ENCODE data around the gene RABGAP1L.

Gene RABGAP1L

GRCh38 chr1:174696026-174696821, 536.9 kb downstream of the RABGAP1L start:
- Histone ChIP-seq H3K4me3 (ENCODE audit: low read length) (no peak overlapping the region), H3K9me3 (ENCODE audit: insufficient read depth, low read length) (no peaks in the 10 kb centered on the region), H3K4me1 (ENCODE audit: low read length) (no peaks in the 10 kb centered on the region), H2AFZ (ENCODE audit: low read depth, low read length) (no peak overlapping the region), H3K36me3 (replicated peaks; ENCODE audit: low read depth, low read length) (no peaks in the 10 kb centered on the region), H4K20me1 (ENCODE audit: insufficient read depth, low read length) (no peaks in the 10 kb centered on the region), H3K79me2 (ENCODE audit: low read length) (no peaks in the 10 kb centered on the region), H3K4me2 (ENCODE audit: low read length) (no peak overlapping the region), H3K9ac (ENCODE audit: low read length) (no peak overlapping the region), H3K27me3 (ENCODE audit: low read depth, low read length) (no peaks in the 10 kb centered on the region), H3K27ac (ENCODE audit: low read length) (no peak overlapping the region)
- TF ChIP-seq, protein P1, sequence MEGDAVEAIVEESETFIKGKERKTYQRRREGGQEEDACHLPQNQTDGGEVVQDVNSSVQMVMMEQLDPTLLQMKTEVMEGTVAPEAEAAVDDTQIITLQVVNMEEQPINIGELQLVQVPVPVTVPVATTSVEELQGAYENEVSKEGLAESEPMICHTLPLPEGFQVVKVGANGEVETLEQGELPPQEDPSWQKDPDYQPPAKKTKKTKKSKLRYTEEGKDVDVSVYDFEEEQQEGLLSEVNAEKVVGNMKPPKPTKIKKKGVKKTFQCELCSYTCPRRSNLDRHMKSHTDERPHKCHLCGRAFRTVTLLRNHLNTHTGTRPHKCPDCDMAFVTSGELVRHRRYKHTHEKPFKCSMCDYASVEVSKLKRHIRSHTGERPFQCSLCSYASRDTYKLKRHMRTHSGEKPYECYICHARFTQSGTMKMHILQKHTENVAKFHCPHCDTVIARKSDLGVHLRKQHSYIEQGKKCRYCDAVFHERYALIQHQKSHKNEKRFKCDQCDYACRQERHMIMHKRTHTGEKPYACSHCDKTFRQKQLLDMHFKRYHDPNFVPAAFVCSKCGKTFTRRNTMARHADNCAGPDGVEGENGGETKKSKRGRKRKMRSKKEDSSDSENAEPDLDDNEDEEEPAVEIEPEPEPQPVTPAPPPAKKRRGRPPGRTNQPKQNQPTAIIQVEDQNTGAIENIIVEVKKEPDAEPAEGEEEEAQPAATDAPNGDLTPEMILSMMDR (IDR thresholded peaks at IDR 0.05; ENCODE audit: low read depth, low read length), result no peak
- TF ChIP-seq EZH2phosphoT487 (IDR thresholded peaks at IDR 0.05; ENCODE audit: low read depth), result no peak

DNA sequence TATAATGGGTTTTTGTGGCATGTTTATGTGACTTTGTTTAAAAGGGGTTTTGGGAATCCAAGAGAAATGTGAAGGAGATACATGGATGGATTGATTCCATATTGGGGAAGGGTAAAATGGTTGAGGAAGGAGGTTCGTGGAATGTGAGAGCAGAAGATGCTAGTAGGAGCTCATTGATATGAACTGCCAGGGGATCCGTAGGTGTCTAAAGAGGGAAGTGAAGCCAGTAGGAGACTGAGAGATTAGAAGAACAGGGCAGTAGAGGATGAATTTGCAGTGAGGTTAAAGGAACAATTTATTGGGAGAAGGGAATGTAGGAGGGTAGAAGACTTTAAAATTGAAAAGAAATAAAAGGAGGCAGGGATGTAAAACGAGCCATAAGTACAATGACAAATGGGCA, 541.0 kb downstream of the RABGAP1L start:
- Histone ChIP-seq H3K4me2 (ENCODE audit: low read length) (no peak overlapping the region), H3K4me3 (ENCODE audit: low read length) (no peak overlapping the region), H3K9ac (ENCODE audit: low read length) (no peak overlapping the region), H4K20me1 (ENCODE audit: insufficient read depth, low read length) (no peaks in the 10 kb centered on the region), H3K36me3 (replicated peaks; ENCODE audit: low read depth, low read length) (no peaks in the 10 kb centered on the region), H3K27me3 (ENCODE audit: low read depth, low read length) (no peaks in the 10 kb centered on the region), H2AFZ (ENCODE audit: low read depth, low read length) (no peak overlapping the region), H3K79me2 (ENCODE audit: low read length) (no peaks in the 10 kb centered on the region), H3K27ac (ENCODE audit: low read length) (no peak overlapping the region), H3K4me1 (ENCODE audit: low read length) (no peaks in the 10 kb centered on the region), H3K9me3 (ENCODE audit: insufficient read depth, low read length) (no peaks in the 10 kb centered on the region)
- TF ChIP-seq, protein P1 (IDR thresholded peaks at IDR 0.05; ENCODE audit: low read depth, low read length), result no peak

DNA sequence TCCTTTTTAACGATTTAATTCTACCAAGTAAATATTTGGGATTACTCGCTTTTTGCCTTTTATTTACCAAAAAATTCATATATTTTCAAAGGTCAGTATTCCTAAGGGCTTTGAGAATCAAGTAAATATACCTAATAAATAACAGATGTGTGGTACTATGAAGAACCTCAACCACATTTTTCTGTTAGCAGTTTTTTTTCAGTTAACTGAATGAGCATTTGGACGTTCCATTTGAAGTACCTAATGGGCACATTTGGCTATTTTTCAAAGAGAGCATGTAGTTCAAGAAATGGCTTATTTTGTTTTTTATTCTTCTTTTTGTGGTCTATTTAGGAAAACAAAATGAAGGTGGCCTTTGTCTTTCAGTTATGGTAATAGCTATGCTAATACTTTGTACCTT, 541.5 kb downstream of the RABGAP1L start:
- no peaks in the 10 kb centered on the region for H4K20me1 ChIP-seq (ENCODE audit: insufficient read depth, low read length)
- no peaks in the 10 kb centered on the region for H3K36me3 ChIP-seq (replicated peaks; ENCODE audit: low read depth, low read length)
- no peaks in the 10 kb centered on the region for H3K27me3 ChIP-seq (ENCODE audit: low read depth, low read length)
- H3K79me2 ChIP-seq (ENCODE audit: low read length), result no peaks in the 10 kb centered on the region
- H3K9me3 ChIP-seq (ENCODE audit: insufficient read depth, low read length), result no peaks in the 10 kb centered on the region
- TF ChIP-seq EZH2phosphoT487 (IDR thresholded peaks at IDR 0.05; ENCODE audit: low read depth), result no peak
- TF ChIP-seq, protein P1 (IDR thresholded peaks at IDR 0.05; ENCODE audit: low read depth, low read length), result no peak
- H3K27ac ChIP-seq (ENCODE audit: low read length), result no peak overlapping the region
- no peak overlapping the region for H3K9ac ChIP-seq (ENCODE audit: low read length)
- H2AFZ ChIP-seq (ENCODE audit: low read depth, low read length), result no peak overlapping the region
- no peak overlapping the region for H3K4me2 ChIP-seq (ENCODE audit: low read length)
- H3K4me3 ChIP-seq (ENCODE audit: low read length), result no peak overlapping the region
- H3K4me1 ChIP-seq (ENCODE audit: low read length), result no peaks in the 10 kb centered on the region

DNA sequence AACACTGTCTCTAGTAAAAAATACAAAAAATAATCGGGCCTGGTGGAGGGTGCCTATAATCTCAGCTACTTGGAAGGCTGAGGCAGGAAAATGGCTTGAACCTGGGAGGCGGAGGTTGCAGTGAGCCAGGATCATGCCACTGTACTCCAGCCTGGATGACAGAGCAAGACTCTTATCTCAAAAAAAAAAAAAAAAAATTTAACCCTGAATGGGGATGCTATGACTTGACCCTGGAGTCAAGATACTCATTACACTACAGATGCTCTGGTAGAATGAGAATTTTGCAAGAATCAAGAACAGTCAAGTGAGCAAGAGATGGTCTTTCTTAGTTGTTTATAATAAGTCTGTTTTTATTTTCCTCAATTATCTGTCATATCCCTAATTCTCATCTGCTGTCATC, 542.2 kb downstream of the RABGAP1L start:
- Histone ChIP-seq H3K27me3 (ENCODE audit: low read depth, low read length) (no peaks in the 10 kb centered on the region), H3K4me3 (ENCODE audit: low read length) (no peak overlapping the region), H3K4me2 (ENCODE audit: low read length) (no peak overlapping the region), H4K20me1 (ENCODE audit: insufficient read depth, low read length) (no peaks in the 10 kb centered on the region), H2AFZ (ENCODE audit: low read depth, low read length) (no peak overlapping the region), H3K79me2 (ENCODE audit: low read length) (no peaks in the 10 kb centered on the region), H3K9me3 (ENCODE audit: insufficient read depth, low read length) (no peaks in the 10 kb centered on the region), H3K9ac (ENCODE audit: low read length) (no peak overlapping the region), H3K36me3 (replicated peaks; ENCODE audit: low read depth, low read length) (no peaks in the 10 kb centered on the region), H3K27ac (ENCODE audit: low read length) (no peak overlapping the region), H3K4me1 (ENCODE audit: low read length) (no peaks in the 10 kb centered on the region)
- TF ChIP-seq EZH2phosphoT487 (IDR thresholded peaks at IDR 0.05; ENCODE audit: low read depth), result no peak
- TF ChIP-seq, protein P1 (IDR thresholded peaks at IDR 0.05; ENCODE audit: low read depth, low read length), result no peak
